HUES48 (cell line): ENCODE measurements around the gene EIF5A.

ENCODE experiments used
- H3K27ac ChIP-seq: one replicate; pipeline ENCODE4 v1.7.0; 2013; ENCODE audit warnings: low read depth, low read length, inconsistent platforms
- H3K27me3 ChIP-seq: 2 replicates; pipeline ENCODE4 v1.6.1; 2013; ENCODE audit warnings: mild to moderate bottlenecking, low read length; ENCODE audit not compliant: control insufficient read depth, insufficient read depth
- H3K36me3 ChIP-seq: 2 replicates; pipeline ENCODE4 v1.6.1; 2013; ENCODE audit warnings: low read length; ENCODE audit not compliant: control insufficient read depth, insufficient read depth
- H3K4me1 ChIP-seq: 2 replicates; pipeline ENCODE4 v1.6.1; 2013; ENCODE audit warnings: mild to moderate bottlenecking, low read length; ENCODE audit not compliant: control insufficient read depth, insufficient read depth
- H3K4me3 ChIP-seq: 2 replicates; pipeline ENCODE4 v1.5.1; 2013; ENCODE audit warnings: mild to moderate bottlenecking, low read depth, low read length
- H3K9ac ChIP-seq: 2 replicates; pipeline ENCODE4 v1.6.1; 2013; ENCODE audit warnings: mild to moderate bottlenecking, low read depth, low read length, moderate library complexity
- H3K9me3 ChIP-seq: 2 replicates; pipeline ENCODE4 v1.6.1; 2013; ENCODE audit warnings: low read length; ENCODE audit not compliant: control insufficient read depth, insufficient read depth

The EIF5A gene

GRCh38 chr17:7361906-7362305 lies 54.5 kb downstream of the EIF5A start:
- no peaks in the 10 kb centered on the region for H3K9me3 ChIP-seq
- H3K36me3 ChIP-seq, result no peaks in the 10 kb centered on the region
- H3K27me3 ChIP-seq, result no peaks in the 10 kb centered on the region
- H3K4me3 ChIP-seq, result no peak overlapping the region
- no peaks in the 10 kb centered on the region for H3K4me1 ChIP-seq
- no peak overlapping the region for H3K27ac ChIP-seq
- no peak overlapping the region for H3K9ac ChIP-seq
